A673 (cell line): ENCODE results near the gene RFTN1. TPM values are rescaled to one million over a fixed set of nuclear protein-coding genes. Genes with fewer than 3 reads are reported as not detected.

Experiments used
- BruUV-seq: library from RNA; stranded (reverse); fragments of 400-500 nt; replicated peaks from 2 replicates; lab custom pipeline; 2021; lab: Mats Ljungman, UMichigan
- CTCF ChIA-PET: fragments of 300-600 bp; sonication (Branson Sonifier 250); formaldehyde crosslinking; loops from one replicate; lab custom pipeline; 2022; ENCODE audit warnings: antibody characterized with exemption; lab: Charles Lee
- POLR2A ChIA-PET: fragments of 300-600 bp; sonication (Branson Sonifier 250); formaldehyde crosslinking; loops from one replicate; lab custom pipeline; 2022; ENCODE audit warnings: antibody characterized with exemption; ENCODE audit not compliant: low non-redundant PET; lab: Charles Lee
- DNase-seq: peaks from one replicate; pipeline ENCODE4 v3.0.0-alpha.2; 2015; ENCODE audit warnings: low spot score
- H3K27ac ChIP-seq: fragments of 200-600 bp; sonication (generic); 2 replicates; pipeline ENCODE4 v1.5.1; 2016; ENCODE audit warnings: mixed run types, low read depth, mild to moderate bottlenecking, mixed read lengths, antibody characterized with exemption, low read length; ENCODE audit not compliant: poor library complexity, severe bottlenecking
- H3K27me3 ChIP-seq: fragments of 200-600 bp; sonication (generic); replicated peaks from 2 replicates; pipeline ENCODE4 v1.6.1; 2017; ENCODE audit warnings: mixed run types, low read depth, mild to moderate bottlenecking, mixed read lengths, antibody characterized with exemption, low read length; ENCODE audit not compliant: insufficient read depth, poor library complexity
- H3K36me3 ChIP-seq: fragments of 200-600 bp; sonication (generic); 2 replicates; pipeline ENCODE4 v1.6.1; 2016; ENCODE audit warnings: mixed run types, mild to moderate bottlenecking, mixed read lengths, antibody characterized with exemption, low read length; ENCODE audit not compliant: insufficient read depth, poor library complexity, severe bottlenecking
- H3K4me1 ChIP-seq: fragments of 200-600 bp; sonication (generic); 2 replicates; pipeline ENCODE4 v1.6.1; 2017; ENCODE audit warnings: mixed run types, mild to moderate bottlenecking, mixed read lengths, antibody characterized with exemption, low read length; ENCODE audit not compliant: insufficient read depth, poor library complexity, severe bottlenecking
- H3K4me3 ChIP-seq: fragments of 200-600 bp; sonication (generic); 2 replicates; pipeline ENCODE4 v1.5.1; 2016; ENCODE audit warnings: low read depth, mixed run types, mild to moderate bottlenecking, mixed read lengths, low read length; ENCODE audit not compliant: poor library complexity, severe bottlenecking
- H3K9me3 ChIP-seq: fragments of 200-600 bp; sonication (generic); 2 replicates; pipeline ENCODE4 v1.6.1; 2016; ENCODE audit warnings: mixed run types, low read depth, mild to moderate bottlenecking, mixed read lengths, antibody characterized with exemption, low read length; ENCODE audit not compliant: poor library complexity, severe bottlenecking
- EZH2 ChIP-seq: fragments of 200-600 bp; sonication (generic); IDR thresholded peaks from 2 replicates; pipeline ENCODE4 v1.6.1; 2017; ENCODE audit warnings: borderline replicate concordance, low read depth, mild to moderate bottlenecking, mixed read lengths, antibody characterized with exemption, low read length; ENCODE audit not compliant: poor library complexity, severe bottlenecking
- intact Hi-C: fragments of 100-400 bp; cut with micrococcal nuclease; formaldehyde crosslinking; loops from one replicate; pipeline ENCODE4 v1.10.0; 2022; ENCODE audit not compliant: unreplicated experiment
- total RNA-seq: library from RNA; stranded (reverse); gene quantifications from 2 replicates; pipeline ENCODE4 v1.2.3, GENCODE V29; 2021
- TF ChIP-seq, protein P1 (sequence below): fragments of 300-800, 200-600 bp; sonication (generic); conservative IDR thresholded peaks from 2 replicates; pipeline ENCODE4 v1.5.1; 2017; ENCODE audit warnings: low read depth, mild to moderate bottlenecking, antibody characterized with exemption, low read length, moderate library complexity, mixed read lengths

Gene RFTN1
- total RNA-seq, 1 experiment from 2014 or later = 0.60 TPM

DNA sequence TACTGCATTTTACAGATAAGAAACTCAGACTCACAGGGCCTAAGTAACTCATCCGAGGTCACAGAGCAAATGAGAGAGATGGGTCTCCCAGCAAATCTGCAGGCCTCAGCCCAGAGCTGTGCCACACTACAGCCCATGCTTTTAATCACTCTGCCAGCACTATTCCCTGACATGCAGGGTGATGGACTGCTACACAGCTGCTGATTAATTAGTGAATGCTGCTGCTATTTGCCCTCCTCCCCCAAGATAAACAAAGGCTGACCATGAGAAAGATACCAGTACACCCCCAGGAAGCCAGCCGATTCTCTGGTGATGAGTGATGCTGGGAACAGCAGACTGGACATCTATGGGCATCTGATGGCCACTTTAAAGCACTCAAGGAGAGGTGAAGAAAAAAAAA lies 39.3 kb downstream of the RFTN1 start:
- Histone ChIP-seq H3K27ac (no peak overlapping the region), H3K4me1 (peaks cover 10% of the 10 kb centered on the region), H3K36me3 (no peaks in the 10 kb centered on the region), H3K27me3 (no peaks in the 10 kb centered on the region), H3K4me3 (no peak overlapping the region), H3K9me3 (peaks cover 11% of the 10 kb centered on the region)
- intact Hi-C loops = no loop called here
- POLR2A ChIA-PET = no interaction called here
- no TSS peak for BruUV-seq
- no peak for DNase-seq
- TF ChIP-seq, protein P1, sequence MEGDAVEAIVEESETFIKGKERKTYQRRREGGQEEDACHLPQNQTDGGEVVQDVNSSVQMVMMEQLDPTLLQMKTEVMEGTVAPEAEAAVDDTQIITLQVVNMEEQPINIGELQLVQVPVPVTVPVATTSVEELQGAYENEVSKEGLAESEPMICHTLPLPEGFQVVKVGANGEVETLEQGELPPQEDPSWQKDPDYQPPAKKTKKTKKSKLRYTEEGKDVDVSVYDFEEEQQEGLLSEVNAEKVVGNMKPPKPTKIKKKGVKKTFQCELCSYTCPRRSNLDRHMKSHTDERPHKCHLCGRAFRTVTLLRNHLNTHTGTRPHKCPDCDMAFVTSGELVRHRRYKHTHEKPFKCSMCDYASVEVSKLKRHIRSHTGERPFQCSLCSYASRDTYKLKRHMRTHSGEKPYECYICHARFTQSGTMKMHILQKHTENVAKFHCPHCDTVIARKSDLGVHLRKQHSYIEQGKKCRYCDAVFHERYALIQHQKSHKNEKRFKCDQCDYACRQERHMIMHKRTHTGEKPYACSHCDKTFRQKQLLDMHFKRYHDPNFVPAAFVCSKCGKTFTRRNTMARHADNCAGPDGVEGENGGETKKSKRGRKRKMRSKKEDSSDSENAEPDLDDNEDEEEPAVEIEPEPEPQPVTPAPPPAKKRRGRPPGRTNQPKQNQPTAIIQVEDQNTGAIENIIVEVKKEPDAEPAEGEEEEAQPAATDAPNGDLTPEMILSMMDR = no peak
- TF ChIP-seq EZH2 = no peak
- CTCF ChIA-PET = no interaction called here

DNA sequence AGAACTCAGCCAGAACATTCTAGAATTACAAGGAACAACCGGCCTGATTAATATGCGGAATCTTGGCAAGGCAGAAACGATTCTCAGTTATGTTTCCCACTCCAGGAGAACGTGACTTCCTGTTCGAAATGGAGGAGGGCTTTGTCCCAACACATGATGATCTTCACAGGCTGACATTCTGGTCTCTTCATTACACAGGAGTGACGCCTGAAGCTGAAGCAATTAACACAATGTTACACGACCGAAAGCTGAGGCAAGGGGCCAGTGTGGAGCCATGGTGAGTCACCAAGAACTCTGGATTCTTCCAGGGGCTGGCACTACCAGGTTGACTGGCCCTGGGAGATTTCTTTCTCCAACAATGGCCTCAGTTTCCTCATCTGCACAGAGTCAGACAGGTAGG lies 40.9 kb downstream of the RFTN1 start:
- no peak for DNase-seq

GRCh38 chr3:16471897-16472296 lies 41.6 kb downstream of the RFTN1 start:
- no peak for TF ChIP-seq EZH2
- TF ChIP-seq, protein P1 = no peak
- intact Hi-C loops = no loop called here
- Histone ChIP-seq H3K27ac (no peak overlapping the region), H3K9me3 (peaks cover 11% of the 10 kb centered on the region), H3K4me3 (no peak overlapping the region), H3K36me3 (no peaks in the 10 kb centered on the region), H3K4me1 (peaks cover 21% of the 10 kb centered on the region), H3K27me3 (no peaks in the 10 kb centered on the region)
- ChIA-PET CTCF (no interaction called here), POLR2A (no interaction called here)
- BruUV-seq = no TSS peak
- no peak for DNase-seq

More for the DNA sequence above, 40.9 kb downstream of the RFTN1 start:
- TF ChIP-seq EZH2 = no peak
- no peaks in the 10 kb centered on the region for H3K27me3 ChIP-seq
- no peak overlapping the region for H3K27ac ChIP-seq
- intact Hi-C loops = no loop called here
- no TSS peak for BruUV-seq
- POLR2A ChIA-PET = no interaction called here
- peaks cover 11% of the 10 kb centered on the region for H3K9me3 ChIP-seq
- CTCF ChIA-PET = no interaction called here
- peaks cover 21% of the 10 kb centered on the region for H3K4me1 ChIP-seq
- no peaks in the 10 kb centered on the region for H3K36me3 ChIP-seq
- no peak overlapping the region for H3K4me3 ChIP-seq

DNA sequence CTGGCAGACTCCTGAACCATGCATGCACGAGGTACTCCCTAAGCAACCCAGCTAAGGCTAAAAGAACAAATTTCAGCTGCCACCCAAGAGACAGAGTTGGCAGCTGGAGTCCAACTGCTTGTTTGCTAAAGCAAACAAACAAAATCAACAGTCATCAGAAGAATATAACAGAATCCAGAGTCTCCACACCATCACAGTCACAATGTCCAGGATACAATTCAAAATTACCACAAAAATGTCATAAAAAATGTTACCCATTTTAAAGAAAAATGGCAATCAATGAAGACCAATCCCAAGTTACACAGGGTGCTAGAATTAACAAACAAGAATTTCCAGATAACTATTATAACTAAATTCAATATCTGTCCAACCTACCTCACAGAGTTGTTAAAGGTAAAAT lies 42.9 kb downstream of the RFTN1 start:
- intact Hi-C loops = no loop called here
- H3K4me1 ChIP-seq = peaks cover 14% of the 10 kb centered on the region
- H3K4me3 ChIP-seq = no peak overlapping the region
- no peak for DNase-seq
- no peaks in the 10 kb centered on the region for H3K36me3 ChIP-seq
- H3K27me3 ChIP-seq = peaks cover 5% of the 10 kb centered on the region
- H3K9me3 ChIP-seq = peaks cover 11% of the 10 kb centered on the region
- ChIA-PET POLR2A (no interaction called here), CTCF (no interaction called here)
- H3K27ac ChIP-seq = no peak overlapping the region
- no peak for TF ChIP-seq EZH2
- TF ChIP-seq, protein P1 = no peak
- BruUV-seq = no TSS peak
